ENCODE data around the gene S100A8.

Gene S100A8

DNA sequence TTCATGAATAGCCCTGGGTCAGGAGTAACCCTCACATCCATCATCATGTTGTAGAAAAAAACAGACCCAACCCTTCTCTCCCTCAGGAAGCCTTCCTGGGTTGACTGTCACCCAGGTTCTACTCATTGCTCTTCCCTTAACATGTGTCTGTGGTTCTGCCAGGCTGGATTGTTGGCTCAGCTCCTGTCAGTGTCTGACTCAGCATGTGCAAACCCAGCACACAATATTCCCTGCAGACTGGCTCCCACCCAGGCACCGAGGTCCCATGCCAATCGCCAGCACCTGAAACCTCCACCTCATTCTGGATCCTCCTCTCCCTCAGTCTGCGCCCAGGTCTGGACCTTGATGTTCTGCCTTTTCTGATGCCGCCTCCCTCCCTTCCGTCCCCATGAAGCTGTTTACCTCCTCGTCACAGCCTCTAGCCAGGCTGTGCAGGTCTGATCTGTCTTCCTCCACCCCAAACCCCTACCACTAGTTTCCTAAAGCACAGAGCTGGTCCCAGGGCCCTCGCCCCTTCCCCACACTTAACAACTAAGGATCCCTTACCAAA, 4.3 kb upstream of the S100A8 start:
- DNase-seq (ENCODE audit: extremely low spot score, insufficient read length, low read depth): no peak
- no peak for FAIRE-seq

DNA sequence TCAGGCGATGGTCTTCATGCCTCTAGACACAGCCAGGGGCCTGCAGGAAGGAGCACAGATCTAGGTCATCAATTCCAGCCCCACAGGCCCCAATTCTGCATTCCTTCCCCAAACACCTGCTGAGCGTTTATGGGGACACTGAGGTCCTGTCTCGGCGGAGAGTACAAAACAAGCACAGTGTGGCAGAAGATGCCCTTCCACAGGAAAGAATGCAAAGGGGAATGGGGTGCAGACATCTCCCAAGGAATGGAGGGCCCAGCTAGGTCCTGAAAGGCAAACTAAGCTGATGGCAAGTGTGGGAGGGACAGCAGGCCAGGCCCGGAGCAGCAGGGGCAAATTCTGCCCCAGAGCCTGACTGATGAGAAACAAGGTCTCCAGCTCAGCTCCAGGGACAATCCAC, 3.5 kb upstream of the S100A8 start:
- no peak for DNase-seq (ENCODE audit: extremely low spot score, insufficient read length, low read depth)
- no peak for FAIRE-seq

DNA sequence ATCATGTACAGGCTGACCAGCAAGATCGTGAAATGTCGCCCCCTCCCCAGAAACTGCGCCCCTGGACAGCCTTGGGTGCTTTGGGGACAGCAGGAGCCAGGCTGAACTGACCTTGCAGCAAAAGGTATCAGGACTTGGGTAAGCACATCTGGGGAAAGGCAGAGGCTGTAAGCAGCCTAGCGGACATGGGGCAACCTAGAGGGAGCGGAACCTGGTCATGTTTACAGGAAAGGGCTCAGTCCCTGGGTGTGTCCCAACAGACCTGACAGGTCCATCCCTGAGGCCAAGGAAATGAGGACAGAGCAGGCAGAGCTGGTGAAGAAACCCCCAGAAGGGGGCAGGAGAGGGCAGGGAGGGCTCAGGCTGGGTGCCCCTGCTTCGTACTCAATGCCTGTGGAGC, 3.1 kb upstream of the S100A8 start:
- FAIRE-seq (no peak), DNase-seq (ENCODE audit: extremely low spot score, insufficient read length, low read depth) (no peak)

DNA sequence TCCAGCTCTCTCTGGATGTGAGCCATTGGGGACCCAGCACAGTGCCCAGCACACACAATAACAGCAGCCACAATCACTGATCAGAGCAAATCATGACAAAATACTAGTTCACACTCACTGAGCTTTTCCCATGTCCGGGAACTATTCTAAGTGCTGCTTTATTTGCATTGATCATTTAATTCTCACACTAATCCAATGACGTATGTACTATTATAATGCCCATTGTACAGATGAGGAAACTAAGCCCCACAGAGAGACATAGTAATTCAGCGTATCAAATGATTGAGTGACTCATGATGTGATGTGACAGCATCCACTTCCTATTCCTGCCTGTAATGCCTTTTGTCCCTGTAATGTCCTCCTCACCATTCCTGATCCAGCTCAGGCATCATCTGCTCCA, 1.9 kb upstream of the S100A8 start:
- FAIRE-seq: no peak
- no peak for DNase-seq (ENCODE audit: extremely low spot score, insufficient read length, low read depth)

DNA sequence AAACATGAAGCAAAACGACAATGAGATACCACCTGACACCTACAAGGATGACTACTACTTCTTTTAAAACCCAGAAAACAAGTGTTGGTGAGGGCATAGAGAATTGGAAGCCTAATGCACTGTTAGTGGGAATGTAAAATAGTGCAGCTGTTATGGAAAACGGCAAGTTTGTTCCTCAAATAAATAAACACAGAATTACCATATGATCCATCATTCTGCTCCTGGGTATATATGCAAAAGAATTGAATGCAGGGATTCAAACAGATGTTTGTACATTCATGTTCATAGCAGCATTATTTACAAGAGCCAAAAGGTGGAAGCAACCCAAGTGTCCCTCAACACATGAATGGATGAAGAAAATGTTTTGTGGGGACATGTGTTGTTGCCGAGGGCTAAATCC, 1.4 kb upstream of the S100A8 start:
- DNase-seq (ENCODE audit: extremely low spot score, insufficient read length, low read depth): no peak
- no peak for FAIRE-seq

DNA sequence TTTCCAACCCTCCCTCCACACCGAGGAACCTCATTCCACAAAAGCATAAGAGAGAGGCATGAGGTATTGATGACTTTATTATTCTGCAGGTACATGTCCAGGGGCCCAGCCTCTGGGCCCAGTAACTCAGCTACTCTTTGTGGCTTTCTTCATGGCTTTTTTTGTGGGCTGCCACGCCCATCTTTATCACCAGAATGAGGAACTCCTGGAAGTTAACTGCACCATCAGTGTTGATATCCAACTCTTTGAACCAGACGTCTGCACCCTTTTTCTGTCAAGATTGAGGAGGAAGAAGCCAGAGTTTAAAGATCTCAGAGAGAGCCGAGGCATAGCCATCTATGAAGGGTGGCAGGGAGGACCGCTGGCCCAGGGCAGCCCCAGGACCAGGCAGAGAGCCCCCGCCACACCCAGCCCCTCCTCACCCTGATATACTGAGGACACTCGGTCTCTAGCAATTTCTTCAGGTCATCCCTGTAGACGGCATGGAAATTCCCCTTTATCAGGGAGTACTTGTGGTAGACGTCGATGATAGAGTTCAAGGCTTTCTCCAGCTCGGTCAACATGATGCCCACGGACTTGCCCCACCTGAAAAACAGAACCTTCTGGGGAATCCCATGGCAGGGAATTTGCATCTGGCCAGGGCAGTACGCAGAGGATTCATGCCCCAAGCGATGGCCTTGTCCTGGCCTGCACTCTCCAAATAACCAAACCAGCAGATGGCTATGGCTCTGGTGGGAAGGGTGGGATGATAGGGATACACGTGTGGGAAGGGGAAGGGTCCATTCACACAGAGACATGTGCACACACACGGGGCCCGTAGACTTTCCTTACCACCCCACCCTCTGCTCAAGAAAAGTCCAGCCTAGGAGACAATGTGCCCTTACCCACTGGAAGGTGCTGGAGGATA, 647 bp downstream of the S100A8 start:
- DNase-seq (ENCODE audit: extremely low spot score, insufficient read length, low read depth) (no peak), FAIRE-seq (no peak)

DNA sequence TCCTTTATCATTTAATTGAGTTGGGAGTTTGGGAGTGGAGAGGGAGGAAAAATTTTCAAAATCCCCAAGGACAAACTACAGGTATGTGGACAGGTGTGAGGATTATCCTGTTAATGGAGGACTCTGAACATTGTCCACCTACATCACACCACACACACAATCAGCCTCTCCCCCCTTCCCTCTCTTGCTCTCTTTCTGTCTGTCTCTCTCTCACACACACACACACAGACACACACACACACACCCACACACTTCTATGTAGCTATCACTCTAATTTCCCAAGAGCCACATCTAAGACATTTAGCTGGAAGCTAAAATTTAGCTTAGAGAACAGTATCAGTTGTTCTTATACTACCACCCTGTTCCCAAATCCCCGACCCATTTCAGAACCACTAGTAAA, 1.5 kb downstream of the S100A8 start:
- FAIRE-seq (no peak), DNase-seq (ENCODE audit: extremely low spot score, insufficient read length, low read depth) (no peak)

DNA sequence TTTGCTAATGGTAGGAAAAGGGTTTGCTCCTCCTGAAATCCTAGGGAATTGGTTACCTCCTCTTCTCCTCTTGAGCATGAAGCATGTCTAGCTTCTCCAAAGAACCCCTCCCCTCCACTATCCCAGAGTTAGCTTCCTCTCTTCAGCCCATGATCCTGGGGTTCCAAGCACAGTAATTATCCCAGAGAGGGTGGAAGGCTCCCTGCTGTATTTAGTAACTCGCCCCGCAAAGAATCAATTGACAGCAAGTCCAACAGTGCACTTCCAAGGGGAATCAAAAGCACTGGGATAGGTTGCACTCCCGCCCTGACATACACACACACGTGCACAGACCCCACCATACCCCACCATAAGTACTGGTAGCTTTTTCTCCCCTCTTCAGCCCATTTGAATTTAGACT, 3.1 kb downstream of the S100A8 start:
- no peak for FAIRE-seq
- no peak for DNase-seq (ENCODE audit: extremely low spot score, insufficient read length, low read depth)

DNA sequence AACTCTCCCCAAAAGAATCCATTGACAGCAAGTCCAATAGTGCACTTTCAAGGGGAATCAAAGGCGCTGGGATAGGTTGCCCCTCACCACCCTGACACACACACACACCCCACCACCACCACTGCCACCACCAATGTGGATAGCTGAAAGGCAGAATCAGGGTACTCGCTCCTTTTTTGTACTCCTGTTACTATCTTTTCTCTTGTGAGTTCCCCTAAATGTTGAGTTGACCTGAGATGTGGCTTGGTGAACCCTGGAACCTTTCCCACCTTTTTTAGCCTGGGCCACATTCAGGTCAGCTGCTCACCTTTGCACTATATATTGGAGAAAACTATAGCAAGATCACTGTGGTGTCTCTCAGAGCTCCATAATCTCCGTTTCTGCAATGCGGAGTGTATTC, 3.9 kb downstream of the S100A8 start:
- no peak for FAIRE-seq
- no peak for DNase-seq (ENCODE audit: extremely low spot score, insufficient read length, low read depth)

DNA sequence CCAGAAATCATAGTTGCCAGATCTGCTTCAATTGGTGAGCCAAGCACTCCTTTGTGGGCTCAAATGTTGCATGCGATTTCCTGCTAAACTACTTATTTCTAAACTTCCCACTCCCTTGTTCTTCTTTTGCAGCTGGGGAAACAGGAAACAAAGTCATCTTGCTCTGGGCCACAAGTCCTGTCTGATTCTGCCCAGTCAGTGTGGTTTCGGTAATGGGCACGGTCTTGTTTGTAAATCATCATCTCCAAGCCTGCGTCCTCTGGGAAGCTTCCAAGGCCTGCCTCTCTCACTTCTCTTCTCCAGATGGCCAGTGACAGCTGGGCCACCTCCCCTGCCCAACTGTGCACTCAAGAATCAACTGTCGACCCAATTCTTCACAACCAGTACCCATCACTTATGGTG, 4.4 kb downstream of the S100A8 start:
- no peak for DNase-seq (ENCODE audit: extremely low spot score, insufficient read length, low read depth)
- no peak for FAIRE-seq

DNA sequence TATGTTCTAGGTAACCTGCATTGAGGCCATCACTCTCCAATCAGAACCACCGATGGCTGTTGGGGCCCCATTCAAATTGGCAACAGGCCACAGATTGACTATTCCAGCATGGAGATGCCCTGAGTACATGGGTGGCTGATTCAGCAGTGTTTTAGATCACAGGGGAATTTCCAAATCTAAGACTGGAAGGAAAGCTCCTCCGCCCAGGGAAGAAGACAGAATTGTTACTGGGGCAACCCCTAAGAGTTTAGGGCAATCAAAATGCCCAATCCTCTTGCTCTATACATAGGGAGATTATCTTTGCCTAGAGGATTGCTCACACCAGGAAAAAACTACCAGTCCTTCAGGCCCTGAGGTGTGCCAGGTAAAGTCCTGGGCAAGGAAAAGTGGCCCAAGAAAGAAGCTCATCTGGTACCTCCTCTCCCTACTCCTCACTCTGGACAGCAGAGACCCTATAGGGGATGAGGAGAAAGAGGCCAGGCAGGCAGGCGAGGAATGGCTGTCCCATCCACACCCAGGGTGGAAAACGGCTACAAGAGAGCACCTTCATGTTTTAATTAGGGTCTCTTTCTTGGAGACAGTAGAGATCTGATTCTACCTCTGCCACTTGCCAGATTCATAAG, 5.8 kb downstream of the S100A8 start:
- FAIRE-seq (no peak), DNase-seq (ENCODE audit: extremely low spot score, insufficient read length, low read depth) (no peak)

DNA sequence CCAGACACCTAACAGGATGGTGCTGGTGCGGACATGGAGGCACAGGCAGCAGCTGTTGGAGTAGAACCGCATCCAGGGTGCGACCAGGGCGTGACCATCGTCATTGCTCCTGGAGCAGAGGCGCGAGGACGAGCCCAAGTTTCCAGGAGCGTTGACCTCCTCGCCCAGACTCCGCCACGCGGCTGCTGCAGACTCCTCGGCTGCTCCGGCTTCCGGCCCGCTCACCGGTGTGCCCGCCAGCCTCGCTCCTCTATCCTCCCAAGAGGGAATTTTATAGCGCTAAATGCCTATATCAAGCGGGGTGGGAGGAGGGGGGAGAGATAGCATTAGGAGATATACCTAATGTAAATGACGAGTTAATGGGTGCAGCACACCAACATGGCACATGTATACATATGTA, 10.2 kb downstream of the S100A8 start:
- FAIRE-seq (no peak), DNase-seq (ENCODE audit: extremely low spot score, insufficient read length, low read depth) (no peak)

DNA sequence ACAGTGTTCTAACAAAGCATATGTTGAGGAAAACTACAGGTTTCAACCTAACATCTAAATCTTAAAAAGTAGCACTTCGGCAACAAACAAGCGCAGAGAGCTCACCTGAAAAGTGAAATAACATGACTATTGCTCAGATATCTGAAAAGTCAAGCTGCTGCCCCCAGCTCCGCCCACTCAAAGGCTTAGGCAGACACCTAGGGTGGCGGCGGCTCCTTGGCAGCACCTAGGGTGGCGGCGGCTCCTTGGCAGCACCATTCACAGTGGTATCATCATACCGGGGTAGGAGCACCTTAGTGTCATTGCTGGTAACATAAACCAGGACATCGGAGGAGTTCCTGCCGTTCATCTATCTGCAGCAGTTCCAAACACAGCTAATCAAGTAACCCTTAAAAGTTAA, 11.3 kb downstream of the S100A8 start:
- FAIRE-seq (no peak), DNase-seq (ENCODE audit: extremely low spot score, insufficient read length, low read depth) (no peak)

DNA sequence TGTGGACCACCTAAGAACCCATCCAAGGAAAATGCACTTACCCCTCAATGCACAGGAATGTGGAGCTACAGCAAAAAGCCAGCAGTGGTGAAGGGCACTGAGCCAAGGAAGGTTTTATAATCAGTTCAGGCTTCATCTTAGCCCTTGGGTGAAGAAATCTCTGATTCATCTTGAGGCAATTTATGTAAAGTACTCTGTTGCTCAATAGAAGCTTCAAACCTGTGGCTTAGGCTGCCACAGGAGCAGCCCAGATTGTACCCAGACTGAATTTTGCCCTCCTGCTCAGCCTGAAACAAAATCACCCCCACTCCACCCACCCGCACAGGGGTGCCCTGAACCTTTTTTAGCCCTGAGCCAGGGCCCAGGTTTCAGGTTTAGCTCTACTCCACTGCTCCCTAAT, 15.4 kb downstream of the S100A8 start, which contains the start of gene S100A12:
Gene S100A12, minus strand, starts transcription at position 111 of the 400 bp plus-strand sequence. CDS start 1,029 bp downstream, outside the sequence.
- no peak for DNase-seq (ENCODE audit: extremely low spot score, insufficient read length, low read depth)
- FAIRE-seq: no peak

DNA sequence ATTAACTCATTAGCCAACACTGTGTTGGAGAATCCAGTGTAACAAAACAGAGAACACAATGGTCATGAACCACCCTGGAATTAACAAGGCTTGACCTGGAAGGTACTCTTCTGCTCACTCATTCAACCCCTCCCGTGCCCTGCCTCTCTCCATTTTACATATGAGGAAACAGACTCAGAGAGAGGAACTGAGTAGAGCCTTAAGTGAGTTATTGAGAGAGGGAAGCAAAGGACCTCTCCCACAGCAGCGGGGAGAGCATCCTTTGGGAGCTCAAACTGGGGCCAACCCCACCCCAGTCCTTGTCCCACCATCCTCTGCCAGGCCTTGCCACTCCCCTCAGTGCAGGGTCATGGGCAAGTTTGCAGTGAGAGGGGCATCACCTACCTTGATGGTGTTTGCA, 16.8 kb downstream of the S100A8 start:
- DNase-seq (ENCODE audit: extremely low spot score, insufficient read length, low read depth) (no peak), FAIRE-seq (no peak)

DNA sequence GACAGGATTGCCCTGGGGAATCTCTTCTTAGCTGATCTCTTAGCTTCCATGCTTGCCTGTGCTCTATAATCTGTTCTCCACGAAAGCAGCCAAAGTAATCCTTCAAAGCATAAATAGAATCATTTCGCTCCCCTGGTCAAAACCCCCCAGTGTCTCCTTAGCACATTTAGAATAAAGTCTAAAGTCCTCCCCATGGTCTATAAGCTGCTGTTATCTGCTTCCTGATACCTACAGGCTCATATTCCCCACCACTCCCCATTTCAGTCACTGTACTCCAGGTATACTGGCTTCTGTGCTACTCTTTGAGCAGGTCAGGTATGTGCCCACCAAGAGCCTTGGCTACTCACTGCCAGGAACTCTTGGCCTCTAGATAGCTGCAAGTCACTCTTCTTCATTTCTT, 18.3 kb downstream of the S100A8 start:
- FAIRE-seq: no peak
- no peak for DNase-seq (ENCODE audit: extremely low spot score, insufficient read length, low read depth)

DNA sequence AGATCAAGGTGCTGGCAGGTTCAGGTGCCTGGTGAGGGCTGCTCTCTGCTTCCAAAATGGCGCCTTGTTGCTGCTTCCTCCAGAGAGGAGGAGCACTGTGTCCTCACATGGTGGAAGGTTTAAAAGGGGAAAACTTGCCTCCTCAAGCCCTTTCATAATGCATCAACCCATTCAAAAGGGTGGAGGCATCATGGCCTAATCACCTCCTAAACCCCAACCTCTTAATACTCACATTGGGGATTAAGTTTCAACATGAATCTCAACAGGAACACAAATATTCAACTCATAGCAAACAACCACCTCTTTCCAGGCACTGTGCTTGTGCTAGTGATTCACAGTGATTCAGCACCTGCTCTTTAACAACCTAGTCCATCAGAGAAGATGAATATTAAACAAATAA, 19.6 kb downstream of the S100A8 start:
- no peak for DNase-seq (ENCODE audit: extremely low spot score, insufficient read length, low read depth)
- FAIRE-seq: no peak

DNA sequence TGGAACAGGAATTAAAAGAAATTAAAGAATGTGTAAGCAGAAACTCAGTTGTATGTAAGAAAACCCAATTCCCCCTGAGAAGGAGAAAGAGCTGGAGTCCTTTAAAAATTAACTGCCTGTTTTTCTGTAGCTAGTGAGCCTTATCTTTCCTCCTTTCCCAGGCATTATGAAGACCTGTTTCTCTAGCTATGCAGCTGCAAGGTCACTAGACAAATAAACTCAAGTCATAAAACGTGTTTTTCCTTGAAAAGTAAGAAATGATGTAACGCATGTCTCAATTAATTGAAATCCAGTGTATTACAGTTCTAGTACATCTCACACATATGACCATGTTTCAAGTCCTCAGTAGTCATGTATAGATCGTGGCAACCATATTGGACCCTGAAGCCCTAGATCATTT, 20.7 kb downstream of the S100A8 start:
- FAIRE-seq (no peak), DNase-seq (ENCODE audit: extremely low spot score, insufficient read length, low read depth) (no peak)

DNA sequence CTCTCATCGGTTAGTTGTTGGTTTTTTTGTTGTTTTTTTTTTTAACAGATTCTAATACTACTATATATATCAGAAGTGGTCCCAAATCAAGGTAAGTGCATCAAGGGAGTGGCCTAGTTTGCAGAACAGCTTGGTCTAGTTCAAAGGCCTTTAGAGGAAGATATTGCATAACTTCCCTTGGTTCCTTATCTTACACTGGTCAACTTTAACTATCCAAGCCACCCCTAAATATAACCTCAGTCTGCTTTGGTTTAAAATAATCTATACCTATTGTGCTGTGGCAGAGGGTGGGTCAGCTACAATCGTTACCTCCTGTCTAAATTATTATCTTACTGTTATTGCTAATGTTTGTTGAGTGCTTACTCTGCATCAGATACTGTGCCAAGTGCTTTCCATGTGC, 22.4 kb downstream of the S100A8 start:
- FAIRE-seq: no peak
- DNase-seq (ENCODE audit: extremely low spot score, insufficient read length, low read depth): no peak

DNA sequence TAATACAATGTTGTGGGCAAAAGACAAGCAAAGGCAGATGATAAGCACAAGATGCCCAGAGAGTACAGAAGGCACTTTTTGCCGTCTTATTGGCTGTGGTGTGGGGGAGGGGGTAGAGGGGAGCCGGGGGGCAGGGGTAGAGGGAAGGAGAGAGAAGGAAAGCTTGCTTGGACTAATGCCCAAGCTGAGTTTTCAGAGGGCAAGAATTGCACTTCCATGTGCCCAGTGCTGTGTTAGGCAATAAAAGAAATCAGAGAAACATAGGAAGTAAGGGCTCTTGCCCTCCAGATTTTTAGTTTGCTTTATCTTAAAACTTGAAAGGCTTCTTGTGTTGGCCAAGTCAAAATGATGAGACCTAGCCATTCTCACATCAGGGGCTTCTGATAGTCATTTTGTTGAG, 23.8 kb downstream of the S100A8 start:
- no peak for FAIRE-seq
- no peak for DNase-seq (ENCODE audit: extremely low spot score, insufficient read length, low read depth)

DNA sequence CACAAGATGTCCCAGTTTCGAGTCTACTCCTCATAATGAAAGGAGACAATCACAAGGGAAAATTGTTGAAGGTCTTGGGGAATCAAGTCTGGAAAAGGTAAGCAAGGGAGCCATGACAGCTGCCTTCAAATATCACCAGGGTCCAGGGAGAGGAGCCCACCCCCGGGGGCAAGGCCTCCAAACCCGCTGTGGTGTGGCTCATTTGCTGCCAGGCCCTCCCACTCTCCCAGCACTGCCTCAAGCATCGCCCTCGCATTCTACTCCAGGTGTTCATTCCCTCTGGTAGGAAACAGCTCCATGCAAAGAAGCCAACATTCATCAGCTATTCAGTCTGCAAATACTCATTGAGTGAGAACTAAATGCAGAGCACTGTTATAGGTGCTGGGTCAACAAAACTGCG, 24.6 kb downstream of the S100A8 start:
- DNase-seq (ENCODE audit: extremely low spot score, insufficient read length, low read depth) (no peak), FAIRE-seq (no peak)
